ENCODE data around the gene RBBP8NL. TPM values are rescaled to one million over a fixed set of nuclear protein-coding genes. Genes with fewer than 3 reads are reported as not detected.

Gene RBBP8NL, protein sequence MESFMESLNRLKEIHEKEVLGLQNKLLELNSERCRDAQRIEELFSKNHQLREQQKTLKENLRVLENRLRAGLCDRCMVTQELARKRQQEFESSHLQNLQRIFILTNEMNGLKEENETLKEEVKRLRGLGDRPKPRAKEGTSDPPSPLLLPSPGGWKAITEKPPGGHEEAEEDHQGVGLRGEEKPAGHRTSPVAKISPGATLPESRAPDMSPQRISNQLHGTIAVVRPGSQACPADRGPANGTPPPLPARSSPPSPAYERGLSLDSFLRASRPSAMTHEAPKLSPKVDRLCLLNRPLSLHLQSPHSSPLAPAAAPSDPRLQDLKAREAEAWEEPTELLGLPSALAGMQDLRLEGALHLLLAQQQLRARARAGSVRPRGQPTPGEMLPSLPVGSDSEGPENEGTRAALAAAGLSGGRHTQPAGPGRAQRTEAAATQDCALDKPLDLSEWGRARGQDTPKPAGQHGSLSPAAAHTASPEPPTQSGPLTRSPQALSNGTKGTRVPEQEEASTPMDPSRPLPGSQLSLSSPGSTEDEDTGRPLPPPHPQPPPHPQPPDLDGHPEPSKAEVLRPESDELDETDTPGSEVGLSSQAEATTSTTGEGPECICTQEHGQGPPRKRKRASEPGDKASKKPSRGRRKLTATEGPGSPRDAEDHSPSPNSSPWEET
- total RNA-seq = not detected

DNA sequence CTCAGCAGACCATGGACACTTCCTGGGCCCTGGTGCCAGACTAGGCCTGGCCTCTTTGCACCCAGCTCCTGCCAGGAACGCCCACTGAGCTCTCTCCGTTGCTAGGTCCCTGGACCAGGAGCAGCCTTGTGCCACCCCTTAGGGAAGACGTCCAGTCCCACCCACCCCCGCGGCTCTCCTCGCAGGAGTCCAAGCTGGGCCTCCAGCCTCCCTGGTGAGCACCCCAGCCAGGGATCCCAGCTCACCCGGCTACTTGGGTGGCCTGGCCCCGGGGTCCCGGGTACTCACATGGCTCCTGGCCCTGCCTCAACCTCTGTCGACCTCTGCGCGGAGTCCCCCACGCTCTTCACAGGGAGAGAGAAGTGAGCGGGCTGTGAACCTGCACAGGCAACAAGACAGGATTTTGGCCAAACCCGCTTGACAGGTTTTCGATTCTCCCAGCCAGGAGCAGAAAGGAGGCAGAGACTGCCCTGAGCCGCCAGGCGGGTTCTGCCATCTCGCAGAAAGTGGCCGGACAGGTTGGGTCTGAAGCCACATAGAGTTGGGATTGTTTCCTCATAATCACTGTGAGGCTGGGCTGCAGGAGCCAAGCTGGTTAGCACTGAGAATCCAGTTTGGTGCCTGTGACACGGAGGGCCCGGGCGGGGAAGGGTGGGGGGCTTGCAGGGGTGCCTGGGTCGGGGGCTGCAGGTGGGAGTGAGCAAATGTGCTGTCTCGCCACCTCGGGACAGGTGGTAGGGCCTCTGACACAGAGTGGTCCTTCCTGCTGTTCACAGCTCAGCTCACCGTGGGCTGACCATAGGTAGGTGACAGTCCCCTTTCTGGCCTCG is at the start of gene RBBP8NL:
Gene RBBP8NL, minus strand, starts transcription at position 368 of the 830 bp plus-strand sequence. CDS start 7,892 bp downstream, outside the sequence.
- H3K4me3 ChIP-seq (ENCODE audit: low read length in 3 of 3) = no peak within 1 kb of the TSS
- H3K27me3 ChIP-seq (ENCODE audit: control insufficient read depth in 3 of 3, insufficient read depth in 3 of 3, low read length in 3 of 3) = peaks cover 22 to 61% (median 56%) of the 10 kb centered on the region in 3 donors
- H3K4me1 ChIP-seq (ENCODE audit: control insufficient read depth in 3 of 3, insufficient read depth in 3 of 3, low read length in 3 of 3) = no peaks in the 10 kb centered on the region
- no peak within 1 kb of the TSS for H3K9ac ChIP-seq (ENCODE audit: low read depth in 1 of 3, low read length in 3 of 3)
- no peak within 1 kb of the TSS for H3K27ac ChIP-seq (ENCODE audit: low read depth, low read length)
- H3K9me3 ChIP-seq (ENCODE audit: control insufficient read depth in 3 of 3, low read length in 3 of 3) = no peaks in the 10 kb centered on the region
- H3K36me3 ChIP-seq (ENCODE audit: control insufficient read depth in 3 of 3, insufficient read depth in 3 of 3, low read length in 3 of 3) = no peaks in the 10 kb centered on the region

DNA sequence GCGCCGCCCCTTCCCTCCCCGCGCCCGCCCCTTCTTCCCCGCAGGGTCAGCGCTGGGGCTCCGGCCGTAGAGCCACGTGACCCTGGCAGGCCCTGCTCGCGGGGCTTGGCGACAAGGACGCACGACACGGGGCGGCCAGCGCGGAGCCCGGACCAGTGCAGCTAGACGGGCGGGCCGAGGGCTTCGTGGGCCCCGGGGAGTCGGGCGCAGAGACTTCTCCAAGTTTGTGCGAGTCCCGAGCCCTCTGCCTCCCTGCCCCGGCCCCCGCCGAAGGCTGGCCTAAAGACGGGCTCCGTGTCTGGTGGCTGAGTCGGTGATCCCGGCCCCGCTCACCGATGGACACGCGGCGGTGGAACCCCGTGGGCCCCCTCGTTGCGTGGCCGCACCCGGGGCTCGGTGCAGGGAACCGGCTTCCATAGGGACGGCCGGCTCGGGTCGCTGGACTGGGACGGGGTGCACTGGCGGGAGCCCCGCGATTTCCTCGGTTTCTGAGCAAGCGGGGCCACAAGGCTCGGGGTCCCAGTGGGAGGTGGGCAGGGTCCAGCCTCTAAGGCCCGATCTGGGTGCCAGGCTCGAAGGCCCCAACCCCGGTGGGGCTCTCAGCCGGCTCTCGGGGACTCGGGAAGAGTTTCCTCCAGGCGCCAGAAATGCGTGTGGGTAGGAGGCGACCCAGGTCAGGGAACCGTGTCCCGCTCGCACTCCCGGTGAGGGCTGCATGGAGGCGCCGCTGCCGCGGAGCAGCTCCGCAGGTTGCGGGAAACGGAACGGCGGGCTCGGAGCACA is 48.9 kb upstream of the RBBP8NL start:
- Histone ChIP-seq H3K9ac (ENCODE audit: low read depth in 1 of 3, low read length in 3 of 3) (no peak overlapping the region), H3K9me3 (ENCODE audit: control insufficient read depth in 3 of 3, low read length in 3 of 3) (no peaks in the 10 kb centered on the region), H3K27me3 (ENCODE audit: control insufficient read depth in 3 of 3, insufficient read depth in 3 of 3, low read length in 3 of 3) (peaks cover 64 to 80% (median 77%) of the 10 kb centered on the region in 3 donors), H3K4me3 (ENCODE audit: low read length in 3 of 3) (no peak overlapping the region), H3K4me1 (ENCODE audit: control insufficient read depth in 3 of 3, insufficient read depth in 3 of 3, low read length in 3 of 3) (peaks cover 0 to 19% (median 9%) of the 10 kb centered on the region in 3 donors), H3K36me3 (ENCODE audit: control insufficient read depth in 3 of 3, insufficient read depth in 3 of 3, low read length in 3 of 3) (no peaks in the 10 kb centered on the region), H3K27ac (ENCODE audit: low read depth, low read length) (no peak overlapping the region)

DNA sequence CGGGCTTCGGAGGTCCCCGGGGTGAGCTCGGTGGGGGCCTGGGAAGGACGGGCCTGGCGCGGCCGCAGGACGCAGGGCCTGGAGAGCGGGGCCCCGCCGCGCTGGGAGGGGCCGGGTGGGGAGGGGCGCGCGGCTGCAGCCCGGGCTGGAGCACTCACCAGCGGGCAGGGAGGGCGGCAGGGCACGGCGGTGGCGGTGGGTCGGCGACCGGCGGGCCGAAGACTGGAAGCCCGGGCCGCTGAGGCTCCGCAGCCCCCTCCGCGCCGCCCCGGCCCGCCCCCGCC is 48.4 kb upstream of the RBBP8NL start, which contains the start of gene GATA5:
Gene GATA5, minus strand, starts transcription at position 224 of the 284 bp plus-strand sequence. CDS start 474 bp downstream, outside the sequence.
- H3K27ac ChIP-seq (ENCODE audit: low read depth, low read length) = no peak within 1 kb of the TSS
- H3K27me3 ChIP-seq (ENCODE audit: control insufficient read depth in 3 of 3, insufficient read depth in 3 of 3, low read length in 3 of 3) = peaks cover 64 to 80% (median 77%) of the 10 kb centered on the region in 3 donors
- no peak within 1 kb of the TSS for H3K4me3 ChIP-seq (ENCODE audit: low read length in 3 of 3)
- no peaks in the 10 kb centered on the region for H3K9me3 ChIP-seq (ENCODE audit: control insufficient read depth in 3 of 3, low read length in 3 of 3)
- H3K36me3 ChIP-seq (ENCODE audit: control insufficient read depth in 3 of 3, insufficient read depth in 3 of 3, low read length in 3 of 3) = no peaks in the 10 kb centered on the region
- H3K9ac ChIP-seq (ENCODE audit: low read depth in 1 of 3, low read length in 3 of 3) = no peak within 1 kb of the TSS
- H3K4me1 ChIP-seq (ENCODE audit: control insufficient read depth in 3 of 3, insufficient read depth in 3 of 3, low read length in 3 of 3) = peaks cover 0 to 19% (median 9%) of the 10 kb centered on the region in 3 donors

DNA sequence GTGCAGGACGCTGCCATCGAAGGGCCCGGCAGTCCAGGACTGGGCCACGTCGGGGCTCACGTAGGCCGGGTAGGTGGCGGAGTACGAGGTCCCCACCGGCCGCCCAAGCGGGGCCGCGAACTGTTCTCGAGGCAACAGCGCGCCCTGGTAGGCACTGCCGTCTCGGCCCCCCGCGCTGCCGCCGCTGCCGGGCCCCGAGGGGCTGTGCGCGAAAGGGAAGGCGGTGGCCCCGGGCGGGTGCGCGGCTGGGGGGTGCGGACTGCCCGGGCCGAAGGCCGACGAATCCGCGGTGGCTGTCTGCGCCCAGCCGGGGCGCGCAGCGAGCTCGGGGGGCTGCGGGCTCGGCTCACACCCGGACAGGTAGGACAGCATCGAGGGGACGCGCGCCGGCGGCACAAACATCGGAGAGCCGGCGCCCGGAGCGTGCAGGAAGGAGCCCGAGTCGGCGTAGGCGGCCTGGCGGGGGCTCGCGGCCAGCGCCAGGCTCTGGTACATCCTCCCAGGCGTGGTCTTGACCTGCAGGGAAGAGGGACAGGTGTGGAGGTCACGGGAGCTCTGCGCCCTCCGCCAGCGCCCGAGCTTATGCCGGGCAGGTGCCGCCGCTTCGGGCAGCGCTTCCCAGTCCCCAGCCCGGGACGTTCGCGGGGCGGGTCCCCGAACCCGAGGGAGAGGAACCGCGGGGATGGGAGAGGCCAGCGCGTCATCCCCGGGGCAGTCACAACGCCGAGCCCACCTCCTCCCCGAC is 47.9 kb upstream of the RBBP8NL start:
- H3K36me3 ChIP-seq (ENCODE audit: control insufficient read depth in 3 of 3, insufficient read depth in 3 of 3, low read length in 3 of 3) = no peaks in the 10 kb centered on the region
- H3K27ac ChIP-seq (ENCODE audit: low read depth, low read length) = no peak overlapping the region
- H3K4me3 ChIP-seq (ENCODE audit: low read length in 3 of 3) = no peak overlapping the region
- no peak overlapping the region for H3K9ac ChIP-seq (ENCODE audit: low read depth in 1 of 3, low read length in 3 of 3)
- no peaks in the 10 kb centered on the region for H3K9me3 ChIP-seq (ENCODE audit: control insufficient read depth in 3 of 3, low read length in 3 of 3)
- H3K4me1 ChIP-seq (ENCODE audit: control insufficient read depth in 3 of 3, insufficient read depth in 3 of 3, low read length in 3 of 3) = peaks cover 0 to 19% (median 9%) of the 10 kb centered on the region in 3 donors
- H3K27me3 ChIP-seq (ENCODE audit: control insufficient read depth in 3 of 3, insufficient read depth in 3 of 3, low read length in 3 of 3) = peaks cover 68 to 80% (median 77%) of the 10 kb centered on the region in 3 donors

DNA sequence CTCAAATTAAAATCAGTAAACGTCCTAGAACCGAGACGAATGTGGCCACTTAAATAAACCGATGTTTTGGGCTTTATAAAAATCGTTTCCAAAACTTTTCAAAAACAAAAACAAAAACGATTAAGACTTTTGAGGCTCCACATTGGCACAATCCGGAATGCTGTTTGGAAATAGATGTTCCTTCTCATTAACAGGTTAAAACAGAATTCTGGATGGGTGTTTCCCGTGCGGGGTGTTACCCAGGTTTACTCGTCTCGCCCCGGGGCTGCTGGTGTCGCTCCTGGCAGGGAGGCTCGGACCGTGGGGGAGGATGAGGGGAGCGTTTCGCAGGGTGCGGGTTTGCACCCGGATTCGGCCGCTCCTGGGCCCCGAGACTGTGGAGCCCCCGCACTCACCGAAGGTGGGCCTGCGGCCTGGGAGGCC is 47.3 kb upstream of the RBBP8NL start:
- no peak overlapping the region for H3K4me3 ChIP-seq (ENCODE audit: low read length in 3 of 3)
- no peaks in the 10 kb centered on the region for H3K9me3 ChIP-seq (ENCODE audit: control insufficient read depth in 3 of 3, low read length in 3 of 3)
- H3K27ac ChIP-seq (ENCODE audit: low read depth, low read length) = no peak overlapping the region
- no peaks in the 10 kb centered on the region for H3K36me3 ChIP-seq (ENCODE audit: control insufficient read depth in 3 of 3, insufficient read depth in 3 of 3, low read length in 3 of 3)
- peaks cover 73 to 83% (median 80%) of the 10 kb centered on the region in 3 donors for H3K27me3 ChIP-seq (ENCODE audit: control insufficient read depth in 3 of 3, insufficient read depth in 3 of 3, low read length in 3 of 3)
- no peak overlapping the region for H3K9ac ChIP-seq (ENCODE audit: low read depth in 1 of 3, low read length in 3 of 3)
- H3K4me1 ChIP-seq (ENCODE audit: control insufficient read depth in 3 of 3, insufficient read depth in 3 of 3, low read length in 3 of 3) = peaks cover 0 to 19% (median 9%) of the 10 kb centered on the region in 3 donors

DNA sequence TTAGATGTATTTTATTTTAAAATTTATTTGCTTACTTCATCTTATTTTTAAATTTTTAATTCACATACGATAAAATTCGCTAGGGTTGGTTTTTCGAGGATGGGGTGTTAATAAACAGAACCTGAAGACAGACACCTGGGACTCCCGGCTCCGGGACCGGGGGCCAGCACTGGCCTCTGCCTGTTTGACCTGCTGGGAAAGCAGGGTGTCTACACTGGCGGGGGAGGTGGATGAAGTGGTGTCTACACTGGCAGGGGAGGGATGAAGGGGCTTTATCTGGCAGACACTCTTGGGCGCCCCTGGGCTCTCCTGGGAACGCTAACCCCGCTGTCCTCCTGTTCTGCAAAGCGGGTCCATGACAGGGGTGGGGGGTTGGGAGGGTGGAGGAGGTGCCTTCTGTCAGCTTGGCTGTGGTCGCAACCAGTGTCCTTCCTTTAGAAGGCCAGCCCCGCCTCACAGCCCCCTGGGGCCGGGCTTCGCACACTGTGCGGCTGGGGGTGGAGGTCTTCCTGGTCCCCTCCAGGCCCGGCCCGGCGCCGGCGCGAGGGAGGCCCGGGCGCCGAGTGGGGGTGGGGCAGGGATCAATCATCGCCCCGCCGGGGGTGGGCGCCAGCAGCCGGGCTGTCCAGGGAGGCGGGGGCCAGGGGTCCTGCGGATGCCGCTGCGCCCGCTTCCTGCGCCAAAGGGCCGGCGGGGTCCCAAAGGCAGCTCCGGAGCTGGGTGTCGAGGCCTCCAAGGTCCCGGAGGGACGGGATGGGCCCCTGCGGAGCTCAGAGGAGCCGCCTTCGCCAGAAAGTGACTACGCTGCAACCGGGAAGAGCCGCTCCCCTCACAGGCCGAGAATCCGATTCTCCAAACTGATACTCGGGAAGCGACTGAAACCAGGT is 46.6 kb upstream of the RBBP8NL start:
- Histone ChIP-seq H3K36me3 (ENCODE audit: control insufficient read depth in 3 of 3, insufficient read depth in 3 of 3, low read length in 3 of 3) (no peaks in the 10 kb centered on the region), H3K27me3 (ENCODE audit: control insufficient read depth in 3 of 3, insufficient read depth in 3 of 3, low read length in 3 of 3) (peaks cover 68 to 83% (median 80%) of the 10 kb centered on the region in 3 donors), H3K9ac (ENCODE audit: low read depth in 1 of 3, low read length in 3 of 3) (no peak overlapping the region), H3K27ac (ENCODE audit: low read depth, low read length) (no peak overlapping the region), H3K4me3 (ENCODE audit: low read length in 3 of 3) (no peak overlapping the region), H3K9me3 (ENCODE audit: control insufficient read depth in 3 of 3, low read length in 3 of 3) (no peaks in the 10 kb centered on the region), H3K4me1 (ENCODE audit: control insufficient read depth in 3 of 3, insufficient read depth in 3 of 3, low read length in 3 of 3) (peaks cover 0 to 19% (median 9%) of the 10 kb centered on the region in 3 donors)

DNA sequence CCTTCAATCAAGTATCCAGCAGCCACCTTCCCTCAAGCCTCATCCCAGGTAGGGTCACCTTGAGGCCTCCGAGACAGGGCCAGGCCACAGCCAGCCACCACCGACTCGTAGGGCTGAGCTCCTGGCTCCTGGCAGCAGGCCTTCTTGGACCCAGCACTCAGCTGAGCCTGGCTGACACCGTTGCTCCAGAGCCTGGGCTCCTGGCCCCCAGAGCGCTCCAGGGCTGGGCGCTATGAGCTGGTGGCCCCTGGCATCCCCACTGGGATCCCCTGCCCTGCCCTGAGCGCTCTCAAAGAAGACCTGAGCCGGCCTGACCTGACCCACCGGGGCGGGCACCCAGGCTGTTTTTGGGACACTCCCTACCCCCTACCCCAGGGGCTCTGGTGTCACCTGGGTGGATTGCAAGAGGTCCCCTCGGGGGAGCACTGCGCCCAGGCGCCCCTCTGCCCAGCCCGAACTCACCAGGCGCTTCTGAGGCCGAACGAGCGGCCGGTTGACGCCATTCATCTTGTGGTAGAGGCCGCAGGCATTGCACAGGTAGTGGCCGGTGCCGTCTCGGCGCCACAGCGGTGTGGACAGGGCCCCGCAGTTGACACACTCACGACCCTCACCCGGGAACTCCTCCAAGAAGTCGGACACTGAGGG is 45.7 kb upstream of the RBBP8NL start:
- H3K27ac ChIP-seq (ENCODE audit: low read depth, low read length) = no peak overlapping the region
- H3K4me1 ChIP-seq (ENCODE audit: control insufficient read depth in 3 of 3, insufficient read depth in 3 of 3, low read length in 3 of 3) = peaks cover 0 to 15% (median 5%) of the 10 kb centered on the region in 3 donors
- H3K9me3 ChIP-seq (ENCODE audit: control insufficient read depth in 3 of 3, low read length in 3 of 3) = no peaks in the 10 kb centered on the region
- no peak overlapping the region for H3K4me3 ChIP-seq (ENCODE audit: low read length in 3 of 3)
- no peak overlapping the region for H3K9ac ChIP-seq (ENCODE audit: low read depth in 1 of 3, low read length in 3 of 3)
- H3K36me3 ChIP-seq (ENCODE audit: control insufficient read depth in 3 of 3, insufficient read depth in 3 of 3, low read length in 3 of 3) = no peaks in the 10 kb centered on the region
- peaks cover 63 to 82% (median 77%) of the 10 kb centered on the region in 3 donors for H3K27me3 ChIP-seq (ENCODE audit: control insufficient read depth in 3 of 3, insufficient read depth in 3 of 3, low read length in 3 of 3)
